Measurements from ENCODE around the gene IPMK. TPM values are rescaled to one million over a fixed set of nuclear protein-coding genes. Genes with fewer than 3 reads are reported as not detected.

Gene IPMK
- total RNA-seq = 1 to 10 TPM; 1.8 to 5.0 (median 2.6) TPM
- polyA plus RNA-seq = 1 to 10 TPM in 1 of 2 donors, under 1 TPM in 1; 0.93 to 1.3 TPM
- long read RNA-seq, donor 1, full-length matches to known transcripts = 1 of 3 reads
- long read RNA-seq, donor 1, partial matches to known transcripts = 1 of 3 reads
- long read RNA-seq, donor 1, other reads (novel, unspliced or antisense) = 1 of 3 reads
- long read RNA-seq, donor 2, full-length matches to known transcripts = 2 of 4 reads
- long read RNA-seq, donor 2, partial matches to known transcripts = 1 of 4 reads
- long read RNA-seq, donor 2, other reads (novel, unspliced or antisense) = 1 of 4 reads
- long read RNA-seq, donor 3, partial matches to known transcripts = 0 of 2 reads
- long read RNA-seq, donor 3, other reads (novel, unspliced or antisense) = 2 of 2 reads

DNA sequence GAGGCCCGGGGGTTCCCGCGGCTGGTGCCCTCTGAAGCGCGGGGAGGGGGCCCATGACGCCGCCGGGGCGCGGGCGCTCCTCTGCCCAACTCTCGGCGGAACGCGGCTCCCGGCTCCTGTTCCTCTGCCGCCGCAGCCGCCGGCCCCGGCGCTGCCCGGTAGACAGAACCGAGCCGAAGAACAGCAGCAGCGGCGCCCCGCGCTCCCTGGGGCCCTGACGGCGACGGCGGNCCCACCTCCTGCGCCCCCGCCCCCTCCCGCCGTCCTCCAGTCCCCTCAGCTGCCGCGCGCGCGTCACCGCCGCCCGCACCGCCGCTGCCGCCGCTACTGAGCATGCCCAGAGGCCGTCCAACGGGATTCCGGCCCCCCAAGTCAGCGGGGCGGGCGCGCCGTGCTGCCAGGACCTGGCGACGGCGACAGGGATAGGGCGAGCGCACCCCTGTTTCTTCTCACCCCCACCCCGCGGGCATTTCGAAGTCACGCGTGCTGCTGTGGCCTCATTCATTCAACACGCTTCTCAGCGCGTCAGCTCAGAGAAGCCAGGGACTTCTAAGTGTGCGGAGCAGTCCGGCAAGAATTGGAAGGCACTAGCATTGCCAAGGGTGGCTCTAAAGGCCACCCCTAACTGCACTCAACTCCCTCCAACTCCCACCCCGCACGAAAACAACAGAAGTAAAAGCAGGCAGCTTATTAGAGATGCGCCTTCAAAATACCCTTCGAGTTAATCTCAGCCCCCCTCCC is at the start of gene IPMK:
Gene IPMK (minus strand): TSS at position 182 of the 741 bp plus-strand sequence. CDS start 283 bp downstream, outside the sequence.
- Histone ChIP-seq H3K9me3 (no peaks in the 10 kb centered on the region), H3K27me3 (no peaks in the 10 kb centered on the region), H3K4me1 (peaks cover 0 to 48% (median 33%) of the 10 kb centered on the region in 9 donors), H3K36me3 (no peaks in the 10 kb centered on the region), H3K4me3 (peak within 1 kb of the TSS; percentile 72 to 87 (median 82)), H3K27ac (peak within 1 kb of the TSS; percentile 82 to 97 (median 94))
- intact Hi-C loops (cut with DNase I) = loop anchor here in 2 of 10 donors (2.0 kb wide), 1 partner anchor 67 kb away; the partner anchor contains the start of gene UBE2D1 (in 2 of the 2)
- WGBS, 2 donors = 0% methylated on average over 75 to 76 of the region's 76 CpGs
- DNase-seq = peak; percentile 94 to 97
- no peak for TF ChIP-seq CTCF (IDR thresholded peaks at IDR 0.05)
- ATAC-seq = peak; percentile 84 to 95 (median 90)

DNA sequence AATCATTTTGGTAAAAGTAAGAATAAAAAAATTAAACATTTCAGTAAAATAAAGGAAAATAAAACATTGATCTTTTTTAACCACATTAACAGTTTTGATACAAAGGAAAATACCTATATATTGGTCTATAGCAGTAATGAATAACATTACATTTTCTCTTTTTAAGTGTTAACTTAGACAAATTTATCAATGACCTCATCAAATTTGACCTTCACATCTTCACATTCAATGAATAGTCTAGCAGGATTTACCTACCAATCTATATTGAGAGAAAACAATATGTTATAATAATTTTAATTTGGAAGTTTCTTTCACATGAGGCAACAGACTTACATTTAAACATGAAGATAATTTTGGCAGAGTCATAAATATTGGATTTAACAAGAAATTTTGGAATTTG is 49.2 kb upstream of the IPMK start:
- Histone ChIP-seq H3K36me3 (no peaks in the 10 kb centered on the region), H3K4me3 (no peak overlapping the region), H3K27me3 (no peaks in the 10 kb centered on the region), H3K27ac (no peak overlapping the region), H3K9me3 (no peaks in the 10 kb centered on the region), H3K4me1 (peaks cover 0 to 2% (median 0%) of the 10 kb centered on the region in 9 donors)
- ATAC-seq = no peak
- intact Hi-C loops (cut with DNase I) = no loop called here
- no peak for DNase-seq
- no peak for TF ChIP-seq CTCF (IDR thresholded peaks at IDR 0.05)

DNA sequence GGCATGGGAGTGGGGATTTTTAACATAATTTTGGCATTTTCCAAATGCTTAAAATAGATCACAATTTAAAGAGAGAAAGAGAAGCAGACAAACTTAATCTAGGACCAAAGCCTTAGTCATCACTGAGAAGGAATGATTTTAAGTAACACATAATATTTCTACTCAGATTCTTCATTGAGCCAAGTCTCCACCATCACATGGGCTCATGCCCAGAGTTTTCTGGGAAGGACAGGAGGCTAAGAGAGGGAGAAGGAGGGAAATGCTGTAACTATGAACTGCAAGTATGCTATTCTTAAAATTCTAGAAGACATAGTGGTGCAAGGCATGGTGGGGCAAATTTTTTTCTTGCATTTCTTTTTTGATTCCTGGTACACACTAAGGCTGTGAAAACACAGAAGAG is 43.3 kb upstream of the IPMK start:
- H3K4me1 ChIP-seq = no peaks in the 10 kb centered on the region
- H3K9me3 ChIP-seq = no peaks in the 10 kb centered on the region
- no peak overlapping the region for H3K27ac ChIP-seq
- intact Hi-C loops (cut with DNase I) = no loop called here
- no peaks in the 10 kb centered on the region for H3K36me3 ChIP-seq
- no peak overlapping the region for H3K4me3 ChIP-seq
- peaks cover 0 to 8% (median 0%) of the 10 kb centered on the region in 7 donors for H3K27me3 ChIP-seq
- DNase-seq (no peak), ATAC-seq (no peak)
- TF ChIP-seq CTCF (IDR thresholded peaks at IDR 0.05) = no peak

GRCh38 chr10:58307676-58308075 is 40.0 kb upstream of the IPMK start:
- H3K4me1 ChIP-seq = no peaks in the 10 kb centered on the region
- TF ChIP-seq CTCF (IDR thresholded peaks at IDR 0.05) = no peak
- no peak for DNase-seq

More at GRCh38 chr10:58307676-58308075, 40.0 kb upstream of the IPMK start:
- Histone ChIP-seq H3K27ac (no peak overlapping the region), H3K9me3 (no peaks in the 10 kb centered on the region), H3K27me3 (peaks cover 0 to 21% (median 0%) of the 10 kb centered on the region in 7 donors), H3K36me3 (no peaks in the 10 kb centered on the region), H3K4me3 (no peak overlapping the region)
- 88 to 93% methylated on average over 3 of the region's 3 CpGs for WGBS, 2 donors
- ATAC-seq = no peak
- intact Hi-C loops (cut with DNase I) = loop anchor here in 1 of 10 donors (10.0 kb wide), 1 partner anchor 87 kb away; no protein-coding TSS in a partner anchor
